Calu3 (cell line): ENCODE data around the gene MRPS10. TPM values are rescaled to one million over a fixed set of nuclear protein-coding genes. Genes with fewer than 3 reads are reported as not detected.
"Not testable (repeated sequence)": the region's sequence is repeated elsewhere in the genome, so short reads cannot be mapped to it uniquely, and the experiment has no call there.

ENCODE experiments used
- BruUV-seq: library from RNA; stranded (reverse); fragments of 400-500 nt; replicated peaks from 2 replicates; lab custom pipeline; 2021; lab: Mats Ljungman, UMichigan
- CTCF ChIA-PET: fragments of 300-600 bp; sonication (Branson Sonifier 250); formaldehyde crosslinking; loops from one replicate; lab custom pipeline; 2022; ENCODE audit warnings: antibody characterized with exemption; lab: Charles Lee
- DNase-seq: peaks from one replicate; pipeline ENCODE4 v3.0.0; 2022
- H3K27ac Mint-ChIP-seq: one replicate; pipeline ENCODE4 v1.8.0; 2022; ENCODE audit warnings: mixed read lengths; ENCODE audit not compliant: unreplicated experiment
- H3K27me3 Mint-ChIP-seq: one replicate; pipeline ENCODE4 v1.8.0; 2022; ENCODE audit warnings: mixed read lengths; ENCODE audit not compliant: unreplicated experiment
- H3K36me3 Mint-ChIP-seq: one replicate; pipeline ENCODE4 v1.8.0; 2022; ENCODE audit warnings: mild to moderate bottlenecking, moderate library complexity, mixed read lengths; ENCODE audit not compliant: insufficient read depth, unreplicated experiment
- H3K4me1 Mint-ChIP-seq: one replicate; pipeline ENCODE4 v1.8.0; 2022; ENCODE audit warnings: mild to moderate bottlenecking, low read depth, mixed read lengths; ENCODE audit not compliant: unreplicated experiment
- H3K4me3 Mint-ChIP-seq: one replicate; pipeline ENCODE4 v1.8.0; 2022; ENCODE audit warnings: mild to moderate bottlenecking, low read depth, moderate library complexity, mixed read lengths; ENCODE audit not compliant: unreplicated experiment
- H3K9me3 Mint-ChIP-seq: one replicate; pipeline ENCODE4 v1.8.0; 2022; ENCODE audit warnings: low read depth, mixed read lengths; ENCODE audit not compliant: unreplicated experiment
- intact Hi-C: fragments of 100-400 bp; cut with micrococcal nuclease; formaldehyde crosslinking; loops from one replicate; pipeline ENCODE4 v1.10.0; 2022; ENCODE audit not compliant: unreplicated experiment
- total RNA-seq: library from RNA; stranded (reverse); gene quantifications from 2 replicates; pipeline ENCODE4 v1.2.3, GENCODE V29; 2022
- TF ChIP-seq, protein P1 (sequence below): fragments of 200-600 bp; IDR thresholded peaks from one replicate; pipeline ENCODE4 v1.8.0; 2022; ENCODE audit warnings: antibody characterized with exemption; ENCODE audit not compliant: unreplicated experiment

The MRPS10 gene
- total RNA-seq, 1 experiment from 2014 or later: 50.0 TPM

DNA sequence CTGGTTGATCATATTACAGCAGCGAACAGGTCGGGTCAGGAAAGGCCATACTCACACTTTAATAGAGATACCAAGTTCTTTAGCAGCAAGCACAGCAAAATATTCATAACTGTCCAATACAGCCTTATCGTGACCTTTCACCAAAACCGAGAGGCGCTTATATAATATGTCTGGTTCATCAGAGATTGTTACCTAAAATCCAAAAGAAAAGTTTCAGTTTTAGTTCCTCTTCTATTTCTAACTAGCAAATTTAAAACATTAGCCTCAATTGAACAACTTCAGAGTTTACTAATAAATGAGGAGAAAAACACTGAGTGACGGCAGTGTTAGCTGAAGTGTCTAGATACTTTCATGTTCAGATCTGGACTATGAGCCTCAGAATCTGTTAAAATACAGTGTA is 5.9 kb downstream of the MRPS10 start:
- Mint-ChIP-seq H3K27ac (no peak overlapping the region), H3K27me3 (no peaks in the 10 kb centered on the region), H3K36me3 (peaks cover 52% of the 10 kb centered on the region), H3K4me3 (no peak overlapping the region), H3K9me3 (no peaks in the 10 kb centered on the region), H3K4me1 (no peaks in the 10 kb centered on the region)
- intact Hi-C loops: loop anchor here (10.0 kb wide), 2 partner anchors 427 to 663 kb away; partner anchors contain the start of genes PRICKLE4, RPL7L1 and TOMM6
- TF ChIP-seq, protein P1, sequence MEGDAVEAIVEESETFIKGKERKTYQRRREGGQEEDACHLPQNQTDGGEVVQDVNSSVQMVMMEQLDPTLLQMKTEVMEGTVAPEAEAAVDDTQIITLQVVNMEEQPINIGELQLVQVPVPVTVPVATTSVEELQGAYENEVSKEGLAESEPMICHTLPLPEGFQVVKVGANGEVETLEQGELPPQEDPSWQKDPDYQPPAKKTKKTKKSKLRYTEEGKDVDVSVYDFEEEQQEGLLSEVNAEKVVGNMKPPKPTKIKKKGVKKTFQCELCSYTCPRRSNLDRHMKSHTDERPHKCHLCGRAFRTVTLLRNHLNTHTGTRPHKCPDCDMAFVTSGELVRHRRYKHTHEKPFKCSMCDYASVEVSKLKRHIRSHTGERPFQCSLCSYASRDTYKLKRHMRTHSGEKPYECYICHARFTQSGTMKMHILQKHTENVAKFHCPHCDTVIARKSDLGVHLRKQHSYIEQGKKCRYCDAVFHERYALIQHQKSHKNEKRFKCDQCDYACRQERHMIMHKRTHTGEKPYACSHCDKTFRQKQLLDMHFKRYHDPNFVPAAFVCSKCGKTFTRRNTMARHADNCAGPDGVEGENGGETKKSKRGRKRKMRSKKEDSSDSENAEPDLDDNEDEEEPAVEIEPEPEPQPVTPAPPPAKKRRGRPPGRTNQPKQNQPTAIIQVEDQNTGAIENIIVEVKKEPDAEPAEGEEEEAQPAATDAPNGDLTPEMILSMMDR: no peak
- no TSS peak for BruUV-seq
- CTCF ChIA-PET: interaction anchor here (0.7 kb wide), 2 partner anchors 235 to 427 kb away, joined by 4 read pairs; no protein-coding TSS in a partner anchor
- no peak for DNase-seq

DNA sequence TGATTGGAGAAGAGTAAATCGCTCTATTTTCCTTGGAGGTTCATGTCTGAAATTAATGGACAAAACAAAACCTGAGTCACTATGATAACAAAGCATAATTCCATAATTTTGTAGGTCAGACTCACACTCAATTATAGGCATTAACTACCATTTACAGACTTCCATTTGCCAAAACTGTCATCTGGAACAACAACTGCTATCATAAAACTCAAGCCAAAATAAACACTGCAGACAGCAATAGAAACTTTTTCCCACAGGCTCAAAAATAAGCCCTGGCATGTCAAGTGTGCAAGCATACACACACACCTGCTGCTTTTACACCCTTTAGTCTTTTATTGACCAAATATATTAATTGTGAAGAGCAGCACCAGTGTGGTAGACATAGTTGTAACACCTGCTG is 7.1 kb downstream of the MRPS10 start:
- H3K27ac Mint-ChIP-seq: no peak overlapping the region
- H3K4me3 Mint-ChIP-seq: no peak overlapping the region
- H3K27me3 Mint-ChIP-seq: no peaks in the 10 kb centered on the region
- DNase-seq: no peak
- TF ChIP-seq, protein P1: no peak
- H3K36me3 Mint-ChIP-seq: peaks cover 45% of the 10 kb centered on the region
- no TSS peak for BruUV-seq
- no peaks in the 10 kb centered on the region for H3K9me3 Mint-ChIP-seq
- intact Hi-C loops: loop anchor here (10.0 kb wide), 2 partner anchors 426 to 664 kb away; partner anchors contain the start of genes PRICKLE4, RPL7L1 and TOMM6
- CTCF ChIA-PET: no interaction called here
- no peaks in the 10 kb centered on the region for H3K4me1 Mint-ChIP-seq

DNA sequence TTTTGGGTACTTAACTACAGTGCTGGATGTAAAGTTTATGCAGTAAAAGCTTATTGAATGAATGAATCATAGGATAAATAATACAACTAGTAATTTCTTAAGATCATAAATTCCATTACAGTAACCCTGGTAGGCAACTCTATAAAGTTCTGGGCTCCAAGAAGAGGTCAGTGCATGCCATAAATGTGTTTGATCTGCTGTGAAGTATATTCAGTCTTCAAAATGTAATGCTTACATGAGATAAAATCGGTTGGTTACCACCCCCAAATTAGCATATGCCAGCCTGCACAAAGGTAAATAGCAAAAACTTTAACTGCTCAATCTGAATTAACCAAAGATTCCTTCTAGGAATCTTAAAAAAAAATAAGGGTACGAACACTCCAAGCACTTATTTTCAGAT is 10.1 kb downstream of the MRPS10 start:
- CTCF ChIA-PET: interaction anchor here (0.6 kb wide), 1 partner anchor 707 kb away, joined by 3 read pairs; no protein-coding TSS in a partner anchor
- peaks cover 33% of the 10 kb centered on the region for H3K36me3 Mint-ChIP-seq
- H3K4me1 Mint-ChIP-seq, H3K4me3 Mint-ChIP-seq, intact Hi-C loops, H3K27me3 Mint-ChIP-seq, H3K27ac Mint-ChIP-seq, DNase-seq, BruUV-seq, H3K9me3 Mint-ChIP-seq: not testable (repeated sequence)

DNA sequence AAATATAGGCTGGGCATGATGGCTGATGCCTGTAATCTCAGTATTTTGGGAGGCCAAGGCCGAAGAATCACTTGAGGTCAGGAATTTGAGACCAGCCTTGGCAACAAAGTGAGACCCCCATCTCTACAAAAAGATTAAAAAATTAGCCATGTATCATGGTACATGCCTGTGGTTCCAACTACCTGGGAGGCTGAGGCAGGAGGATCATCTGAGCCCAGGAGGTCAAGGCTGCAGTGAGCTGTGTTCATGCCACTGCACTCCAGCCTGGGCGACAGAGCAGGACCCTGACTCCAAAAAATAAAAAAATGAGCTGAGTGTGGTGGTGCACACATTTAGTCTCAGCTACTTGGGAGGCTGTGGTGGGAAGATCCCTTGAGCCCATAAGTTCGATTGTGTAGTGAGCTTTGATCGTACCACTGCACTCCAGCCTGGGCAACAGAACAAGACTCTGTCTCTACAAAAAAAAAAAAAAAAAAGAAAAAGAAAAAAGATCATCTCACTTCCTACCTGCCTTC is 12.8 kb downstream of the MRPS10 start:
- intact Hi-C loops: no loop called here
- H3K4me1 Mint-ChIP-seq: peaks cover 12% of the 10 kb centered on the region
- no TSS peak for BruUV-seq
- no peaks in the 10 kb centered on the region for H3K27me3 Mint-ChIP-seq
- TF ChIP-seq, protein P1: no peak
- H3K27ac Mint-ChIP-seq: peak overlapping the region; percentile 40
- peaks cover 4% of the 10 kb centered on the region for H3K9me3 Mint-ChIP-seq
- H3K36me3 Mint-ChIP-seq: peaks cover 26% of the 10 kb centered on the region
- no peak for DNase-seq
- CTCF ChIA-PET: interaction anchor here (0.7 to 1.3 kb wide), 2 partner anchors 10 to 57 kb away, joined by 3 read pairs; no protein-coding TSS in a partner anchor
- H3K4me3 Mint-ChIP-seq: peak overlapping the region; percentile 3

DNA sequence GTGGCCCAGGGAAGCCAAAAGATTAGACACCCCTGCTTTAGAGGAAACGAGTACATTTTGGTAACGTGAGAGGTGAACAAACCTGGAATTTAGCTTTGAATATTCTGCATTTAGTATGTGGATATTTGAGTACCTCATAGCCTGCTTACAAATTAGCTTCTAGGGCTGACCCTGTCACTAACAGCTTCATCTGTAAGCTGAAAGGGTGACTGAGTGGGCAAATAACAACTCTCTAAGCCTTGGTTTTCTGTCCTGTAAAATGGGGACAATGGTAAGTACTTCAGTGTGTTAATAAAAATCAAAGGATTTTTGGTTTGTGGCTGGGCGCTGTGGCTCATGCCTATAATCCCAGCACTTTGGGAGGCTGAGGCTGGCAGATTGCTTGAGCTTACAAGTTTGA is 14.5 kb downstream of the MRPS10 start:
- CTCF ChIA-PET: interaction anchor here (1.4 kb wide), 1 partner anchor 12 kb away, joined by 4 read pairs; no protein-coding TSS in a partner anchor
- no TSS peak for BruUV-seq
- peaks cover 14% of the 10 kb centered on the region for H3K36me3 Mint-ChIP-seq
- DNase-seq: no peak
- H3K4me1 Mint-ChIP-seq: peaks cover 15% of the 10 kb centered on the region
- intact Hi-C loops: no loop called here
- peaks cover 4% of the 10 kb centered on the region for H3K9me3 Mint-ChIP-seq
- H3K4me3 Mint-ChIP-seq: no peak overlapping the region
- H3K27me3 Mint-ChIP-seq: no peaks in the 10 kb centered on the region
- TF ChIP-seq, protein P1: no peak
- no peak overlapping the region for H3K27ac Mint-ChIP-seq

DNA sequence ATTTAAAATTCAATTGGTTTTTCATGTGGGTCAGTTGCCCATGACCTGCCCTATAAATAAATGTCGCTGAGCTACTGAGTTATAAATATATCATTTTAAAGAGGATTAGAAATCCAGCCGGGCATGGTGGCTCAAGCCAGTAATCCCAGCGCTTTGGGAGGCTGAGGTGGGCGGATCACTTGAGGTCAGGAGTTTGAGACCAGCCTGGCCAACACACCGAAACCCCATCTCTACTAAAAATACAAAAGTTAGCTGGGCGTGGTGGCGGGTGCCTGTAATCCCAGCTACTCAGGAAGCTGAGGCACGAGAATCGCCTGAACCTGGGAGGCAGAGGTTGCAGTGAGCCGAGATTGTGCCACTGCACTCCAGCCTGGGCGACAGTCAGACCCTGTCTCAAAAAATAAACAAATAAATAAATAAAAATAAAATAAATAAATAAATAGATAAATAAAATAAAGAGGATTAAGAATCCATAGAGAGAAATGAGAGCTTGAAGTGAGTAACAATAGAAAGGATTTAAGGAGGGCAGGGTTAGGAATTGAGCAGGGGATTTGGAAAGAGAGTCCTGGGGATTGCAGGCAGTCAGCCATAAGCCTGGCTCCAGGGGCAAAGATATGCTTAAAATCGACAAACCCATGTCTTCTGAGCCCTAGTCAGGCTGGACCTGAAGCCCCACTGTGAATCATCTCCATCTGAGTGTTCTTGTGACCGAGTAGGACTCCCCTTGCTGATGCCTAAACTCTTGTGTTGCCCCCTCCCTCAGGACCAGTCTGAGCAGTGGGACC is 15.3 kb downstream of the MRPS10 start:
- H3K27me3 Mint-ChIP-seq, BruUV-seq, intact Hi-C loops, H3K4me3 Mint-ChIP-seq, H3K27ac Mint-ChIP-seq, DNase-seq, H3K9me3 Mint-ChIP-seq: not testable (repeated sequence)
- CTCF ChIA-PET: interaction anchor here (1.4 kb wide), 1 partner anchor 12 kb away, joined by 4 read pairs; no protein-coding TSS in a partner anchor
- peaks cover 14% of the 10 kb centered on the region for H3K36me3 Mint-ChIP-seq
- peaks cover 15% of the 10 kb centered on the region for H3K4me1 Mint-ChIP-seq
